Measurements from ENCODE around the gene THRB.
A peak's percentile ranks its signal among the peaks of the same experiment; 100 is the strongest.

Gene THRB

DNA sequence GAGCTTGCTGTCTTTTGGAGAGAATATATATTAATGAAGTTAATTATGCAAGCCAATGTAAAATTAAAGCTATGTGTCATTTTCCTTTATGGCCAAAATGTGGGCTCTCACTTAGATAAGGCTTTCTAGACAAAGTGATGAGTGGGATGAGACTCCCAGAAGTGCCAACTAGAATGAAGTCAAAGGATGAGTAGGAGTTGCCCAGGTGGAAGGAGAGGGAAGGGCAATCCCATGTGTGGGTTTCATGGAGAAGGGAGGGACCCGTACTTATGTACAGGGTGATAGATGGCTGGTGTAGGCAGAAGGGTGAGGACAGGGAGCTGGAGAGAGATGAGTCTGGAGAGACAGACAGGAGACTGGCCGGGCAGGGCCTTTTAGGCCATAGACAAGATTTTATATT is 239.2 kb downstream of the THRB start:
- no peaks in the 10 kb centered on the region for H3K36me3 ChIP-seq (ENCODE audit: insufficient read depth, insufficient read length, low read length)
- no peaks in the 10 kb centered on the region for H3K4me1 ChIP-seq (ENCODE audit: insufficient read depth, insufficient read length)
- no peak overlapping the region for H3K9ac ChIP-seq (ENCODE audit: insufficient read length, low read depth)
- no peaks in the 10 kb centered on the region for H3K27me3 ChIP-seq (ENCODE audit: insufficient read depth, insufficient read length)
- H3K9me3 ChIP-seq (ENCODE audit: insufficient read depth, low read length), result no peaks in the 10 kb centered on the region
- DNase-seq (ENCODE audit: low read depth, low spot score), result no peak
- H3K4me3 ChIP-seq (ENCODE audit: insufficient read length, low read depth), result no peak overlapping the region
- TF ChIP-seq SUZ12 (IDR thresholded peaks at IDR 0.05; ENCODE audit: extremely low read depth, insufficient read depth, insufficient read length), result no peak
- no peak for TF ChIP-seq YY1 (IDR thresholded peaks at IDR 0.05; ENCODE audit: insufficient read depth, insufficient read length)
- no peak for TF ChIP-seq ZNF274 (IDR thresholded peaks at IDR 0.05; ENCODE audit: low read depth, low read length)

DNA sequence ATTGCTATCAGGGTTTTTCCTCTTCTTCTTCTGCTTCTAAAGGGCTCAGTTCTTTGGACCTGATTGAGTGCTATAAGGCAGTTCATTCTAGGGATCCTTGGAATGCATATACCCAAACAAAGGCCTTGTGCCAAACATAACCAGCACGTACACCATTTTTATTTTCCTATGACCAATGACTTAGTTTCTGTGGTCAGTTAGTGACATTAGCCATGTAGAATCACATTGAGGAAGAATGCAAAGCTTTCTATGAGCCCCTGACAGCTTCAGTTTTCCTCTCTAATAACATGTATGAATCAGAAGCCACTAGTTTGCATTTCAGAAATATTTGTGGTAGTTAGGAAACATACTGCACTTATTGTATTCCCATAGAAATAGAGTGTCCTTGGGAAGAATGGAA is 240.0 kb downstream of the THRB start:
- no peaks in the 10 kb centered on the region for H3K27me3 ChIP-seq (ENCODE audit: insufficient read depth, insufficient read length)
- DNase-seq (ENCODE audit: low read depth, low spot score), result no peak
- H3K36me3 ChIP-seq (ENCODE audit: insufficient read depth, insufficient read length, low read length), result no peaks in the 10 kb centered on the region
- no peak overlapping the region for H3K4me3 ChIP-seq (ENCODE audit: insufficient read length, low read depth)
- no peak for TF ChIP-seq ZNF274 (IDR thresholded peaks at IDR 0.05; ENCODE audit: low read depth, low read length)
- no peak for TF ChIP-seq SUZ12 (IDR thresholded peaks at IDR 0.05; ENCODE audit: extremely low read depth, insufficient read depth, insufficient read length)
- no peak for TF ChIP-seq YY1 (IDR thresholded peaks at IDR 0.05; ENCODE audit: insufficient read depth, insufficient read length)
- H3K9ac ChIP-seq (ENCODE audit: insufficient read length, low read depth), result no peak overlapping the region
- H3K9me3 ChIP-seq (ENCODE audit: insufficient read depth, low read length), result no peaks in the 10 kb centered on the region
- no peaks in the 10 kb centered on the region for H3K4me1 ChIP-seq (ENCODE audit: insufficient read depth, insufficient read length)

DNA sequence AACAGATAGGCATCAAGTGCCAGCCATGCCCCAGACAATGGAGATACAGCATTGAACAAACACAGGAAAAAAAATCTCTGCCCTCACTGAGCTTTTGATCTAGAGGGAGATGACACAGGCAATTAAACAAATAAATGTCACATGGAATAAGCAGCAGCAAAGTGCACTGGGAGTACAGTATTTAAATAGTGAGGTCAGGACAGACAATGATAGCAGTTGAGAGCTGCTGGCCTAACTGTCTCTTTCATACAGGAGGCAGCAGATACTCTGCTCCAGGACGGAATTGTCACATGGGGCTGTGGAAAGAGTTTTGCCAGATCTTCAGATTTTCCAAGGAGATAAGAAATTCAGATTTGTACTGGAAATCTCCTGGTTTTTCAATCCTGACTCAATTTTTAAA is 241.3 kb downstream of the THRB start:
- Histone ChIP-seq H3K9ac (ENCODE audit: insufficient read length, low read depth) (no peak overlapping the region), H3K9me3 (ENCODE audit: insufficient read depth, low read length) (no peaks in the 10 kb centered on the region), H3K36me3 (ENCODE audit: insufficient read depth, insufficient read length, low read length) (no peaks in the 10 kb centered on the region), H3K4me1 (ENCODE audit: insufficient read depth, insufficient read length) (no peaks in the 10 kb centered on the region), H3K4me3 (ENCODE audit: insufficient read length, low read depth) (no peak overlapping the region), H3K27me3 (ENCODE audit: insufficient read depth, insufficient read length) (no peaks in the 10 kb centered on the region)
- no peak for DNase-seq (ENCODE audit: low read depth, low spot score)
- TF ChIP-seq YY1 (IDR thresholded peaks at IDR 0.05; ENCODE audit: insufficient read depth, insufficient read length) (no peak), SUZ12 (IDR thresholded peaks at IDR 0.05; ENCODE audit: extremely low read depth, insufficient read depth, insufficient read length) (no peak), ZNF274 (IDR thresholded peaks at IDR 0.05; ENCODE audit: low read depth, low read length) (no peak)

DNA sequence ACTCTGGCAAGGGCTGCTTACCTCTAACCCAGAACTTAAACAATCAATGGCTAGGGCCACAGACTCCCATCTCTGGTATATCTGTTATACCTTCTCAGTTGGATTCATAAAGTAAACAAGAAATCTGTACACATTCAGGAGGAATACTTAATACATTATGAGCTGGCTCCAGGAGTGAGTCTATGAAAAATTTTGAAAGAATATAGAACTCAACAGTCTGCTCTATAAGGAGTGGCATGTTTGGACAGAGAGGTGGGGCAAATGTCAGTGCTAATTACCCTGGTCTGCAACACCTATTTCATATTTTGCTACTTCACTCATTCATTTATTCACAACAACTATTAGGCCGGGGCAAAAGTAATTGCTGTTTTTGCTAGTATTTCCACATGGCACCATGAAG is 245.1 kb downstream of the THRB start:
- H3K27me3 ChIP-seq (ENCODE audit: insufficient read depth, insufficient read length), result no peaks in the 10 kb centered on the region
- no peaks in the 10 kb centered on the region for H3K36me3 ChIP-seq (ENCODE audit: insufficient read depth, insufficient read length, low read length)
- TF ChIP-seq SUZ12 (IDR thresholded peaks at IDR 0.05; ENCODE audit: extremely low read depth, insufficient read depth, insufficient read length) (no peak), ZNF274 (IDR thresholded peaks at IDR 0.05; ENCODE audit: low read depth, low read length) (no peak), YY1 (IDR thresholded peaks at IDR 0.05; ENCODE audit: insufficient read depth, insufficient read length) (no peak)
- no peak for DNase-seq (ENCODE audit: low read depth, low spot score)
- no peak overlapping the region for H3K4me3 ChIP-seq (ENCODE audit: insufficient read length, low read depth)
- H3K4me1 ChIP-seq (ENCODE audit: insufficient read depth, insufficient read length), result no peaks in the 10 kb centered on the region
- no peak overlapping the region for H3K9ac ChIP-seq (ENCODE audit: insufficient read length, low read depth)
- H3K9me3 ChIP-seq (ENCODE audit: insufficient read depth, low read length), result no peaks in the 10 kb centered on the region

DNA sequence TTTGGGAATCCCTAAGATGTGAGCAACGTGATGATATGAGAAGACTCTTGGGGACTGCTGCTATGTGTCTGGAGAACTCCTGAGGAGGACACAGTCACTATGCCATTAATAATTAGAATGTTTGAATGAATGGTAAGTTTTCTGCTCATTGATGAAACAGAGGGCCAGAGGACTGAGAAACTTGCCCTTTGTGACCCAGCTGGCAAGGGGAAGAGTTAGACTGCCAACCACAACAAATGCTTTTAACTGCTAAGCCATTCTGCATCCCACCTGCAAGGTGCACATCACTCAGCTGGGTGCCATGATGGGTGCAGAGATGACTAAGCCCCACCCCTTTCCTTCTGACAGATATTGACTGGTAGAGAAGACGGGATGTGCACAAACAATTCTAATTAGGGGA is 249.6 kb downstream of the THRB start:
- H3K36me3 ChIP-seq (ENCODE audit: insufficient read depth, insufficient read length, low read length), result no peaks in the 10 kb centered on the region
- no peak overlapping the region for H3K4me3 ChIP-seq (ENCODE audit: insufficient read length, low read depth)
- TF ChIP-seq SUZ12 (IDR thresholded peaks at IDR 0.05; ENCODE audit: extremely low read depth, insufficient read depth, insufficient read length) (no peak), YY1 (IDR thresholded peaks at IDR 0.05; ENCODE audit: insufficient read depth, insufficient read length) (no peak), ZNF274 (IDR thresholded peaks at IDR 0.05; ENCODE audit: low read depth, low read length) (no peak)
- no peaks in the 10 kb centered on the region for H3K9me3 ChIP-seq (ENCODE audit: insufficient read depth, low read length)
- no peak overlapping the region for H3K9ac ChIP-seq (ENCODE audit: insufficient read length, low read depth)
- H3K4me1 ChIP-seq (ENCODE audit: insufficient read depth, insufficient read length), result no peaks in the 10 kb centered on the region
- DNase-seq (ENCODE audit: low read depth, low spot score), result no peak
- no peaks in the 10 kb centered on the region for H3K27me3 ChIP-seq (ENCODE audit: insufficient read depth, insufficient read length)

DNA sequence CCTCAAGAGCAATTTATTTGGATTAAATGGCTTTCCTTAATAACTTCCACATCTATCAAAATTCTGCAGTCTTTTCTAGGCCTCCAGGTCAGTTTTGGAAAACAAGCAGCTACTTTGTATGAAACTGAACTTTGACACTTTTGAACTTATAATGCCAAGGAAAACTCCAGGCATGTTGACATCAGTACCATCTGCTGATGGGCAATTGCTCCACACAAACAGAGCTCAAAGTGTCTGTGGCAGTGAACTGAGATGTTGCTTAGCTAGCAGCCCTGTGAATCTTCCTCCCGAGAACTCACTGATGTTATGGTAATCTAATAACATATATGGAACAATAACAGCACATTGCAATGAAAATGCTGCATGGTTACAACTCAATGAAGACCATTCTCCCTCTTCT is 250.2 kb downstream of the THRB start:
- Histone ChIP-seq H3K9me3 (ENCODE audit: insufficient read depth, low read length) (no peaks in the 10 kb centered on the region), H3K9ac (ENCODE audit: insufficient read length, low read depth) (no peak overlapping the region), H3K4me3 (ENCODE audit: insufficient read length, low read depth) (no peak overlapping the region), H3K4me1 (ENCODE audit: insufficient read depth, insufficient read length) (no peaks in the 10 kb centered on the region), H3K36me3 (ENCODE audit: insufficient read depth, insufficient read length, low read length) (no peaks in the 10 kb centered on the region), H3K27me3 (ENCODE audit: insufficient read depth, insufficient read length) (no peaks in the 10 kb centered on the region)
- DNase-seq (ENCODE audit: low read depth, low spot score), result no peak
- TF ChIP-seq SUZ12 (IDR thresholded peaks at IDR 0.05; ENCODE audit: extremely low read depth, insufficient read depth, insufficient read length), result no peak
- no peak for TF ChIP-seq YY1 (IDR thresholded peaks at IDR 0.05; ENCODE audit: insufficient read depth, insufficient read length)
- no peak for TF ChIP-seq ZNF274 (IDR thresholded peaks at IDR 0.05; ENCODE audit: low read depth, low read length)

DNA sequence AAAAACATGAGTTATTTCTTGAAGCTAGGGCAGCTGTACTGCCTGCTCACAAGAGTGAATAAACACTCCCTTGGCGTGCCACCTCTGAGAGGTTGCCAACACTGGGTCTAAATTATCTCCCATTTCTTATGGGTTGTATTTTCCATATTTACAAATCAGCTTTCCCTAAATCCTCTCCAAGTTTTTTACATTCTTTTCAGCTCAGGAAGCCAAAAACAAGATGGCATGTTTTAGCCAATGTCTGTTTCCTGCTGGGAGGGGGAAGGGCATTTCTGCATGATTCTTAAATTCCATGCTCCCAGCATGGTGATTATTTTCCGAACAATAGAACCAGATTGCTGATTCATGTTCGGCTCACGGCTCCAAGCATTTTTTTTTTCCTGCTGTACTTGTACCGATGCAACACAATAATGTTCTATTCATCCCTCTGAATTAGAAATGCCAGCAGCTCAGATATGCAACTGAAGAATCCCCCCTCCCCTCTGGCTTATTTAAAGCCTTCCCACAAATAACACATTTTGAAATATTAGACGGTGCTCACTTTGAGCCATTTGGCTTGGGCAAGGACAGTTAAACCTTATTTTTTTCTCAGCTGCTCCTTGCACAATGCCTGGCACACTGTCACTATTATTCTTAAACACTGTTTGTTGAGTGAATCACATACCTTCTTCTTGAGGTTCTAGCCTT is 252.5 kb downstream of the THRB start:
- H3K36me3 ChIP-seq (ENCODE audit: insufficient read depth, insufficient read length, low read length), result no peaks in the 10 kb centered on the region
- peak; percentile 11 for DNase-seq (ENCODE audit: low read depth, low spot score)
- H3K4me1 ChIP-seq (ENCODE audit: insufficient read depth, insufficient read length), result no peaks in the 10 kb centered on the region
- no peak for TF ChIP-seq ZNF274 (IDR thresholded peaks at IDR 0.05; ENCODE audit: low read depth, low read length)
- no peak for TF ChIP-seq SUZ12 (IDR thresholded peaks at IDR 0.05; ENCODE audit: extremely low read depth, insufficient read depth, insufficient read length)
- no peak for TF ChIP-seq YY1 (IDR thresholded peaks at IDR 0.05; ENCODE audit: insufficient read depth, insufficient read length)
- no peaks in the 10 kb centered on the region for H3K27me3 ChIP-seq (ENCODE audit: insufficient read depth, insufficient read length)
- no peak overlapping the region for H3K9ac ChIP-seq (ENCODE audit: insufficient read length, low read depth)
- H3K9me3 ChIP-seq (ENCODE audit: insufficient read depth, low read length), result no peaks in the 10 kb centered on the region
- H3K4me3 ChIP-seq (ENCODE audit: insufficient read length, low read depth), result no peak overlapping the region

All from NT2/D1 (cell line).